Ishikawa (cell line): ENCODE results near the gene ZNF385C.
A peak's percentile ranks its signal among the peaks of the same experiment; 100 is the strongest.

Experiments used
- CEBPB ChIP-seq: IDR thresholded peaks from 2 replicates; pipeline ENCODE4 v1.6.1; 2012
- CREB1 ChIP-seq: IDR thresholded peaks from 2 replicates; pipeline ENCODE4 v1.6.1; 2012; ENCODE audit warnings: low read depth
- EGR1 ChIP-seq: IDR thresholded peaks from 2 replicates; pipeline ENCODE4 v1.6.1; 2012
- EP300 ChIP-seq: IDR thresholded peaks from 2 replicates; pipeline ENCODE4 v1.6.1; 2012; ENCODE audit warnings: borderline replicate concordance
- MAX ChIP-seq: IDR thresholded peaks from 2 replicates; pipeline ENCODE4 v1.6.1; 2012
- NFIC ChIP-seq: IDR thresholded peaks from 2 replicates; pipeline ENCODE4 v1.6.1; 2012
- RAD21 ChIP-seq: IDR thresholded peaks from 2 replicates; pipeline ENCODE4 v1.6.1; 2012; ENCODE audit warnings: low read depth
- REST ChIP-seq: IDR thresholded peaks from 2 replicates; pipeline ENCODE4 v1.6.1; 2012; ENCODE audit warnings: low read depth, mild to moderate bottlenecking
- TAF1 ChIP-seq: IDR thresholded peaks from 2 replicates; pipeline ENCODE4 v1.6.1; 2012; ENCODE audit warnings: low read depth, mild to moderate bottlenecking
- TCF12 ChIP-seq: IDR thresholded peaks from 2 replicates; pipeline ENCODE4 v1.6.1; 2012; ENCODE audit warnings: low read depth
- TEAD4 ChIP-seq: IDR thresholded peaks from 2 replicates; pipeline ENCODE4 v1.6.1; 2012
- USF1 ChIP-seq: IDR thresholded peaks from 2 replicates; pipeline ENCODE4 v1.6.1; 2012
- YY1 ChIP-seq: IDR thresholded peaks from 2 replicates; pipeline ENCODE4 v1.6.1; 2012; ENCODE audit warnings: low read depth
- ZBTB7A ChIP-seq: IDR thresholded peaks from 2 replicates; pipeline ENCODE4 v1.6.1; 2012; ENCODE audit warnings: low read depth

- TF ChIP-seq CEBPB, result no peak
- no peak for TF ChIP-seq ZBTB7A
- no peak for TF ChIP-seq YY1
- TF ChIP-seq TCF12, result no peak
- TF ChIP-seq CREB1, result no peak
- no peak for TF ChIP-seq MAX
- TF ChIP-seq RAD21, result no peak
- TF ChIP-seq REST, result peak; percentile 63; the same call in 1 of the 2 replicates
- no peak for TF ChIP-seq EP300
- no peak for TF ChIP-seq TAF1
- no peak for TF ChIP-seq EGR1
- TF ChIP-seq USF1, result no peak
- TF ChIP-seq NFIC, result no peak
- no peak for TF ChIP-seq TEAD4
Observed at GRCh38 chr17:42041619-42042018, 56.7 kb downstream of the ZNF385C start.
